GM19452 (cell line): ENCODE measurements around the gene PTGDR.

Source experiments
- ATAC-seq: cut with Tn5 transposase; IDR thresholded peaks from one replicate; pipeline ENCODE4 v1.9.1; 2021; ENCODE audit not compliant: unreplicated experiment

Gene PTGDR

GRCh38 chr14:52307905-52308304, 40.4 kb downstream of the PTGDR start:
- no peak for ATAC-seq

- ATAC-seq: no peak
Measured at GRCh38 chr14:52310541-52310940, 43.0 kb downstream of the PTGDR start.

DNA sequence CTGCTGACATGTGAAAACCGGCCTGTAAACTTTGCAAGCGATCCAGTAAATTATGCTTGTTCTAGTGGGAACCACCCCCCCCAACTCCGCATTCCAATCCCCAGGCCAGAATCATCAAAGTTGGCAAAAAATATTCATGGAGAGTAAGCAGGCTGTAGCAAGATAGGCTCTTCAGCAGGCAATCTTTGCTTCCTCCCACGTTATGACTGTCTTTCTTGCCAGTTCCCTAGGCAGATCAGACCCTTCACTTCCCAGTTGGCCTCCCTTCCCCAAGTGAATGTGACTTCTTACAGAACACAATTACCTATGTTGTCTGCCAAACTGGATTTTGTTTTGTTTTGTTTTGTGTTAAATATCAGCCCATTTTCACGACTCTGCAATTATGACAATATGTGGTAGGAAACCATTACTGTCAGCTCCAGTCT, 45.4 kb downstream of the PTGDR start:
- ATAC-seq: no peak

DNA sequence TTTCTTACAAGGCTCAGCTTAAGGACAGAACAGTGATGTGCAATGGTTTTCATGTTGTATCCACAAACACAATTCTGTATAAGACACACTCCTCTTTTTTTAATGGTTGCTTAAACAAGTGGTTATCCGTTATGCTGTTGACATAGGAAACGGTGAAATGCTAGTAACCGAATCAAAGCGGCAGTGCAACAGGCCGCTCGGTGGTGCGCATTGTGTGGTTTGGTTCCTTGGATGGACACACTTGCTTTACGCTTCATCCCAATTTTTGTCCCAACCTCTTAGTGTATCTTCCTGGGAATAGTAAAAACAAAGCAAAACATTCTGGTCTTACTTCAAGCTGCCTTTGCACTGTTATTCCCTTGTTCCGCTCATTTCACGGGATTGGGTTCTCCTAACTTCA, 46.0 kb downstream of the PTGDR start:
- ATAC-seq: no peak

DNA sequence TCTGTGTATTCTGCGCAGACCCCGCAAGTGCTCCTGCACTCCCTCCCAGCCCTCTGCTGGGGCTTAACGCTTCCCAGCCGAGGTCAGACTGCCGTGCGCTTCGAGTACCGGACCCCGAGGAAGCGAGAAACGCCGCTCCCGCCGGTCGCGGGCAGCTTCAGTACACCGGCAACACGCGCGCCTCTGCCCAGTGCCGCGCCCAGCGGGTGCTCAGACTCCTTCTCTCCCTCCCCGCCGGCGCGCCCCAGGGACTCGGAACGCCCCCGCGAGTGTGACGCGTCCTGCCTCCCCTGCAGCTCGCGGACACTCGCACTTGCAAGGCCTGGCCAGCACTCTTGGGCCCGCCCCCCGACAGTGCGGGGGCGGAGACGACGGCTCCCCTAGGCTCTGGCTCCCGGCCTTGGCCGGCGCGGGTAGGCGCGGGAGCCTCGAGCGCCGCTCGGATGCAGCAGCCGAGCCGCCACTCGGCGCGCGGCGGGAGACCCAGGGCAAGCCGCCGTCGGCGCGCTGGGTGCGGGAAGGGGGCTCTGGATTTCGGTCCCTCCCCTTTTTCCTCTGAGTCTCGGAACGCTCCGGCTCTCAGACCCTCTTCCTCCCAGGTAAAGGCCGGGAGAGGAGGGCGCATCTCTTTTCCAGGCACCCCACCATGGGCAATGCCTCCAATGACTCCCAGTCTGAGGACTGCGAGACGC, 46.6 kb downstream of the PTGDR start, which contains the start of gene PTGER2:
TSS of gene PTGER2 (plus strand) at position 410 of the 692 bp plus-strand sequence. CDS start at position 647, 237 bp downstream.
- peak; percentile 52 for ATAC-seq

GRCh38 chr14:52314595-52315354, 47.3 kb downstream of the PTGDR start:
- ATAC-seq: peak; percentile 20

GRCh38 chr14:52315355-52315718, 47.8 kb downstream of the PTGDR start:
- no peak for ATAC-seq

DNA sequence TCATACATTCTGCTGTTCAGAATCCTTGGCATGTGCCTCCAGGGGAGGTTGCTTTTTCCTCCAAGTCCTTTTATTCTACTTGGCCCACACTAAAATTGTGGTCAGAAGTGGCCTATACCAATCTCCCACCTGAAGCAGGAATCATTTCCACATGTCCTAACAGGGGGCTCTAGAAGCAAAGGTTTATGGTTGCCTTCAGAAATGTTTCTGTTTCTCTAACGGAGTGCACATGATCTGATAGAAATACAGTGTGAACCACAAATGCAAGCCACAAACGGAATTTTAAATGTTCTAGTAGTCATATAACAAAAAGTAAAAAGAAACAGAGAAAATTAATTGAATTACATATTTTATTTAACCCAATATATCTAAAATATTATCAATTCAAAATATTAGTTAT, 50.6 kb downstream of the PTGDR start:
- ATAC-seq: no peak

DNA sequence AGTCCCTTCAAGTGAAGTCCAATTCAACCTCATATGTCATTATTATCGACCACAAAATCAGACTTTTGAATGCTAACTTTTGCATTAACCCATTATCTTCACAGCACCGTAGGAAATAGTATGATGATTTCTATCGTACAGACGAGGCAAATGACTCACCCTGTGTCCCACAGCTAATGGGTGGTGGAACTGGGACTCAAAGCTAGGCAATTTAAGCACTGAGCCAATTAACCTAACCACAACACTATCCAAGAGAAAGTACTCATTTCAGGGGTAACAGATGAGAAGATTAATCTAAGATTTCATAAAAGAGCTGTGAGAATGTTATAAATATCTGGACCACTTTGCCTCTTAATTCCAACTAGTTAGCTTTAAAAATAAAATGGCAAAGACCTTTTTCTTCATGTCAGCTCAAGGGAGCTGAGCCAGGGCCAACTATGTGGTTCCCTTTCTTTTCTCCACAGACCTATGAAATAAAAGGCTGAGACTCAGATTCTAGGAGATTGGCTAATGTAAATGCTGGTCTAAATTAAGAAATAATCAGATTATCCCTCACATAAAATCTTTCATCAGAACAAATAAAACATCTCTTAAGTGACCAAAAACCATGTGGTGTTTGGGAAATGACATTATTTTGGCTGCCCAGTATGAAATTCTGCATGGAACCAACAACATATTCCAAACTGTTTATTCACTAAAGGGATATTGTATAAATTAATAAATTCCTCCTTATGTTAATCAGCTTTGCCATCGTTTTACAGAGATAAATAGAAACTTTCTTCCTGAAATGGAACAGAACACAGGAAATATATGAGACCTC, 51.5 kb downstream of the PTGDR start:
- ATAC-seq: no peak

- ATAC-seq: no peak
Measured at GRCh38 chr14:52319919-52320318, 52.4 kb downstream of the PTGDR start.

- peak; percentile 94 for ATAC-seq
Measured at GRCh38 chr14:52325126-52325525, 57.6 kb downstream of the PTGDR start.

- no peak for ATAC-seq
Measured at GRCh38 chr14:52325630-52326029, 58.1 kb downstream of the PTGDR start.
